HCT116 (cell line): Measurements from ENCODE around the gene SPATS2L. TPM values are rescaled to one million over a fixed set of nuclear protein-coding genes. Genes with fewer than 3 reads are reported as not detected.

Experiments used
- ATAC-seq: fragments of 200-7000 bp; cut with Tn5 transposase; 2 replicates; pipeline ENCODE4 v1.9.1; 2020; ENCODE audit warnings: mild to moderate bottlenecking, moderate library complexity
- BruUV-seq: library from RNA; stranded (reverse); fragments of 400-500 nt; replicated peaks from 2 replicates; lab custom pipeline; 2021; lab: Mats Ljungman, UMichigan
- CTCF ChIA-PET: fragments of 300-600 bp; sonication (Branson Sonifier 250); formaldehyde crosslinking; loops from one replicate; lab custom pipeline; 2021; ENCODE audit warnings: antibody characterized with exemption; lab: Charles Lee
- POLR2A ChIA-PET: fragments of 300-600, 350-600 bp; sonication (Branson Sonifier 250); formaldehyde crosslinking; loops from one replicate; lab custom pipeline; 2021; ENCODE audit warnings: antibody characterized with exemption; lab: Charles Lee
- RAD21 ChIA-PET, 2 experiments: fragments of 300-600 bp; sonication (Branson Sonifier 250); formaldehyde crosslinking; loops; one replicate each; lab custom pipeline; 2023; ENCODE audit warnings: low total read pairs in 2 of 2; ENCODE audit not compliant: uncharacterized antibody in 2 of 2, unreplicated experiment in 2 of 2, low non-redundant PET in 1 of 2; lab: Charles Lee
- DNase-seq: peaks from one replicate; pipeline ENCODE4 v3.0.0-alpha.2; 2010; ENCODE audit warnings: low read depth, low spot score
- H2AFZ ChIP-seq: fragments of 200-600 bp; shearing (Covaris generic), sonication (generic); 2 replicates; pipeline ENCODE4 v1.6.1; 2017; ENCODE audit warnings: low read depth, mixed run types, mixed read lengths, antibody characterized with exemption, low read length; ENCODE audit not compliant: poor library complexity, severe bottlenecking
- H3K27ac ChIP-seq: 2 replicates; pipeline ENCODE4 v1.5.1; 2012; ENCODE audit warnings: low read depth, low read length
- H3K27me3 ChIP-seq: fragments of 200-600 bp; sonication (generic); 2 replicates; pipeline ENCODE4 v1.6.1; 2016; ENCODE audit warnings: mixed run types, low read length, mixed read lengths; ENCODE audit not compliant: insufficient read depth
- H3K36me3 ChIP-seq, 2 experiments: fragments of 200-500 bp in 1 of 2; fragments of 200-600 bp in 1 of 2; sonication (Bioruptor generic) in 1 of 2; sonication (generic) in 1 of 2; 2 replicates each; pipeline versions ENCODE4 v1.5.1 to v1.6.1; 2014 to 2016; ENCODE audit warnings: low read length in 2 of 2, inconsistent platforms in 1 of 2, mixed read lengths in 1 of 2, mixed run types in 1 of 2; ENCODE audit not compliant: insufficient read depth in 2 of 2, control insufficient read depth in 1 of 2
- H3K4me1 ChIP-seq, 2 experiments: fragments of 200-600 bp in 1 of 2; sonication (generic) in 1 of 2; 2 replicates each; pipeline versions ENCODE4 v1.5.1 to v1.6.1; 2012 to 2017; ENCODE audit warnings: low read length in 2 of 2, inconsistent platforms in 1 of 2, mild to moderate bottlenecking in 1 of 2, mixed read lengths in 1 of 2, mixed run types in 1 of 2, moderate library complexity in 1 of 2; ENCODE audit not compliant: insufficient read depth in 2 of 2, control insufficient read depth in 1 of 2
- H3K4me2 ChIP-seq: fragments of 200-600 bp; sonication (generic); 2 replicates; pipeline ENCODE4 v1.6.1; 2017; ENCODE audit warnings: mixed run types, low read length, mixed read lengths
- H3K4me3 ChIP-seq, 2 experiments: fragments of 200-600 bp in 1 of 2; sonication (generic) in 1 of 2; replicated peaks in 1 of 2; 2 replicates each; pipeline ENCODE4 v1.5.1; 2011 to 2016; ENCODE audit warnings: low read length in 2 of 2, control low read depth in 1 of 2, low read depth in 1 of 2, mild to moderate bottlenecking in 1 of 2, mixed read lengths in 1 of 2, mixed run types in 1 of 2
- H3K79me2 ChIP-seq: fragments of 200-600 bp; sonication (generic); 2 replicates; pipeline ENCODE4 v1.6.1; 2017; ENCODE audit warnings: mild to moderate bottlenecking, mixed run types, low read length, moderate library complexity, mixed read lengths; ENCODE audit not compliant: insufficient read depth
- H3K9ac ChIP-seq: fragments of 200-600 bp; sonication (generic); 2 replicates; pipeline ENCODE4 v1.6.1; 2016; ENCODE audit warnings: low read length, mixed read lengths
- H3K9me2 ChIP-seq: fragments of 200-600 bp; sonication (generic), shearing (Covaris generic); 2 replicates; pipeline ENCODE4 v1.6.1; 2017; ENCODE audit warnings: mixed run types, mild to moderate bottlenecking, moderate library complexity; ENCODE audit not compliant: insufficient read depth
- H3K9me3 ChIP-seq, 2 experiments: fragments of 200-500 bp in 1 of 2; fragments of 200-600 bp in 1 of 2; sonication (Bioruptor generic) in 1 of 2; sonication (generic) in 1 of 2; 2 replicates each; pipeline ENCODE4 v1.6.1; 2014 to 2017; ENCODE audit warnings: low read length in 2 of 2, mixed read lengths in 2 of 2, inconsistent platforms in 1 of 2, low read depth in 1 of 2, mild to moderate bottlenecking in 1 of 2, mixed run types in 1 of 2, moderate library complexity in 1 of 2; ENCODE audit not compliant: control insufficient read depth in 1 of 2, insufficient read depth in 1 of 2
- H4K20me1 ChIP-seq: fragments of 200-600 bp; sonication (generic), shearing (Covaris generic); 2 replicates; pipeline ENCODE4 v1.6.1; 2017; ENCODE audit warnings: mixed run types, mild to moderate bottlenecking, moderate library complexity; ENCODE audit not compliant: insufficient read depth
- ATF3 ChIP-seq: IDR thresholded peaks from 2 replicates; pipeline ENCODE4 v1.6.1; 2012
- CEBPB ChIP-seq: IDR thresholded peaks from 2 replicates; pipeline ENCODE4 v1.6.1; 2012; ENCODE audit warnings: low read depth
- EGR1 ChIP-seq: IDR thresholded peaks from 2 replicates; pipeline ENCODE4 v1.6.1; 2012; ENCODE audit warnings: low read depth
- EZH2 ChIP-seq: fragments of 200-600 bp; sonication (generic); IDR thresholded peaks from 2 replicates; pipeline ENCODE4 v1.6.1; 2017; ENCODE audit warnings: antibody characterized with exemption, mixed run types
- JUND ChIP-seq: IDR thresholded peaks from 2 replicates; pipeline ENCODE4 v1.6.1; 2012
- POLR2A ChIP-seq: IDR thresholded peaks from 2 replicates; pipeline ENCODE4 v1.7.0; 2011; ENCODE audit warnings: borderline replicate concordance; ENCODE audit not compliant: insufficient read depth, insufficient read length; ENCODE audit errors: extremely low read depth
- POLR2AphosphoS5 ChIP-seq: IDR thresholded peaks from 2 replicates; pipeline ENCODE4 v1.6.1; 2011; ENCODE audit warnings: mild to moderate bottlenecking, low read depth, low read length, moderate library complexity
- RAD21 ChIP-seq: IDR thresholded peaks from 2 replicates; pipeline ENCODE4 v1.6.1; 2012; ENCODE audit warnings: low read depth, mild to moderate bottlenecking
- REST ChIP-seq: IDR thresholded peaks from 2 replicates; pipeline ENCODE4 v1.6.1; 2012; ENCODE audit warnings: low read depth
- SIN3A ChIP-seq: IDR thresholded peaks from 2 replicates; pipeline ENCODE4 v1.6.1; 2012; ENCODE audit warnings: low read depth
- SP1 ChIP-seq: IDR thresholded peaks from 2 replicates; pipeline ENCODE4 v1.6.1; 2012; ENCODE audit warnings: low read depth
- SRF ChIP-seq: IDR thresholded peaks from 2 replicates; pipeline ENCODE4 v1.6.1; 2012; ENCODE audit warnings: low read depth
- TCF7L2 ChIP-seq: IDR thresholded peaks from 2 replicates; pipeline ENCODE4 v1.7.0; 2011; ENCODE audit warnings: borderline replicate concordance, inconsistent platforms; ENCODE audit not compliant: insufficient read depth, insufficient read length; ENCODE audit errors: extremely low read depth
- YY1 ChIP-seq: IDR thresholded peaks from 2 replicates; pipeline ENCODE4 v1.6.1; 2011; ENCODE audit warnings: low read length, low read depth, moderate library complexity, mild to moderate bottlenecking; ENCODE audit not compliant: insufficient replicate concordance; ENCODE audit errors: extremely low read depth
- ZFX ChIP-seq: fragments of 450-650 bp; IDR thresholded peaks from 2 replicates; pipeline ENCODE4 v1.6.1; 2017
- intact Hi-C: fragments of 100-400 bp; cut with micrococcal nuclease; formaldehyde crosslinking; loops from 2 replicates; pipeline ENCODE4 v1.10.0; 2022
- total RNA-seq: library from RNA; stranded (reverse); gene quantifications from one replicate; pipeline ENCODE4 v1.2.1, GENCODE V29; 2021; ENCODE audit not compliant: unreplicated experiment
- TF ChIP-seq, protein P1 (sequence below): IDR thresholded peaks from 2 replicates; pipeline ENCODE4 v1.6.1; 2011; ENCODE audit warnings: mild to moderate bottlenecking, low read length, moderate library complexity; ENCODE audit not compliant: insufficient replicate concordance; ENCODE audit errors: extremely low read depth

SPATS2L gene
- total RNA-seq, 1 experiment from 2014 or later, result 87.1 TPM

- ATAC-seq (no peak), DNase-seq (no peak)
- Histone ChIP-seq H3K9me3 (no peaks in the 10 kb centered on the region), H3K9ac (no peak overlapping the region), H3K9me2 (no peaks in the 10 kb centered on the region), H3K79me2 (no peaks in the 10 kb centered on the region), H3K27me3 (no peaks in the 10 kb centered on the region), H3K27ac (no peak overlapping the region), H2AFZ (no peak overlapping the region), H3K4me2 (no peak overlapping the region), H3K4me1 (no peaks in the 10 kb centered on the region), H4K20me1 (no peaks in the 10 kb centered on the region)
- CTCF ChIA-PET, result no interaction called here
- intact Hi-C loops, result no loop called here
- BruUV-seq, result no TSS peak
- POLR2A ChIA-PET, result no interaction called here
- TF ChIP-seq CEBPB, result no peak
- no peak for TF ChIP-seq ZFX
- no peak for TF ChIP-seq ATF3
- no peak for TF ChIP-seq RAD21
- TF ChIP-seq SP1, result no peak
- TF ChIP-seq, protein P1, sequence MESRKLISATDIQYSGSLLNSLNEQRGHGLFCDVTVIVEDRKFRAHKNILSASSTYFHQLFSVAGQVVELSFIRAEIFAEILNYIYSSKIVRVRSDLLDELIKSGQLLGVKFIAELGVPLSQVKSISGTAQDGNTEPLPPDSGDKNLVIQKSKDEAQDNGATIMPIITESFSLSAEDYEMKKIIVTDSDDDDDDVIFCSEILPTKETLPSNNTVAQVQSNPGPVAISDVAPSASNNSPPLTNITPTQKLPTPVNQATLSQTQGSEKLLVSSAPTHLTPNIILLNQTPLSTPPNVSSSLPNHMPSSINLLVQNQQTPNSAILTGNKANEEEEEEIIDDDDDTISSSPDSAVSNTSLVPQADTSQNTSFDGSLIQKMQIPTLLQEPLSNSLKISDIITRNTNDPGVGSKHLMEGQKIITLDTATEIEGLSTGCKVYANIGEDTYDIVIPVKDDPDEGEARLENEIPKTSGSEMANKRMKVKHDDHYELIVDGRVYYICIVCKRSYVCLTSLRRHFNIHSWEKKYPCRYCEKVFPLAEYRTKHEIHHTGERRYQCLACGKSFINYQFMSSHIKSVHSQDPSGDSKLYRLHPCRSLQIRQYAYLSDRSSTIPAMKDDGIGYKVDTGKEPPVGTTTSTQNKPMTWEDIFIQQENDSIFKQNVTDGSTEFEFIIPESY, result no peak
- no peak for TF ChIP-seq YY1
- TF ChIP-seq EGR1, result no peak
- TF ChIP-seq POLR2A, result no peak
- no peak for TF ChIP-seq SIN3A
- no peak for TF ChIP-seq JUND
- no peak for TF ChIP-seq EZH2
- TF ChIP-seq TCF7L2, result no peak
- TF ChIP-seq REST, result no peak
- no peak for TF ChIP-seq SRF
- TF ChIP-seq POLR2AphosphoS5, result no peak
- TF ChIP-seq, all 23 proteins: peak for 0
- RAD21 ChIA-PET, result interaction anchor here in 1 of 2 experiments (0.8 kb wide), 1 partner anchor 84 kb away, joined by 3 read pairs; no protein-coding TSS in a partner anchor
- Histone ChIP-seq H3K4me3 (no peak overlapping the region), H3K36me3 (peaks cover 6 to 10% of the 10 kb centered on the region in 2 experiments; a peak in 1 of 4 replicates)
Measured at GRCh38 chr2:200422071-200422470, 115.6 kb downstream of the SPATS2L start.
